ENCODE data around the gene CCP110. TPM values are rescaled to one million over a fixed set of nuclear protein-coding genes. Genes with fewer than 3 reads are reported as not detected.
A peak's percentile ranks its signal among the peaks of the same experiment; 100 is the strongest.

Gene CCP110
- total and polyA plus RNA-seq, 2 of the 13 experiments (the other 11 are each of a cell fraction or from before 2014, with no cell fraction given), result 10.0 to 11.1 TPM

- TF ChIP-seq AHDC1 (CRISPR knock-in tag; IDR thresholded peaks at IDR 0.05; ENCODE audit: borderline replicate concordance) (no peak), TFDP2 (CRISPR knock-in tag; IDR thresholded peaks at IDR 0.05) (peak; percentile 96), MLXIP (CRISPR knock-in tag; IDR thresholded peaks at IDR 0.05; ENCODE audit: borderline replicate concordance) (no peak), ZMYM3 (CRISPR knock-in tag; IDR thresholded peaks at IDR 0.05) (peak; percentile 17; the same call in 1 of the 2 replicates), ZBTB43 (CRISPR knock-in tag; conservative IDR thresholded peaks at IDR 0.05) (no peak), SOX6 (IDR thresholded peaks at IDR 0.05) (no peak), SOX6 (CRISPR knock-in tag; IDR thresholded peaks at IDR 0.05) (peak; percentile 39; the same call in 1 of the 2 replicates), ZNF232 (CRISPR knock-in tag; IDR thresholded peaks at IDR 0.05; ENCODE audit: borderline replicate concordance) (no peak), NFATC3 (CRISPR knock-in tag; IDR thresholded peaks at IDR 0.05) (no peak), ZGPAT (CRISPR knock-in tag; IDR thresholded peaks at IDR 0.05) (peak; percentile 83), KDM2A (CRISPR knock-in tag; IDR thresholded peaks at IDR 0.05; ENCODE audit: borderline replicate concordance, low read depth) (peak; percentile 76), ZNF367 (CRISPR knock-in tag; IDR thresholded peaks at IDR 0.05; ENCODE audit: borderline replicate concordance) (no peak), TRAFD1 (CRISPR knock-in tag; IDR thresholded peaks at IDR 0.05; ENCODE audit: borderline replicate concordance) (no peak)
These were observed at the start of gene CCP110 (continued) for GRCh38 chr16:19523559-19524355.
